ENCODE data around the gene STRADA.

The STRADA gene

GRCh38 chr17:63780507-63780906 is 38.9 kb upstream of the STRADA start:
- TF ChIP-seq GABPA (IDR thresholded peaks at IDR 0.05; ENCODE audit: low read depth) (no peak), POLR2AphosphoS5 (IDR thresholded peaks at IDR 0.05; ENCODE audit: low read depth) (no peak), REST (IDR thresholded peaks at IDR 0.05; ENCODE audit: insufficient replicate concordance, low read depth) (no peak)
- TF ChIP-seq, protein P1, sequence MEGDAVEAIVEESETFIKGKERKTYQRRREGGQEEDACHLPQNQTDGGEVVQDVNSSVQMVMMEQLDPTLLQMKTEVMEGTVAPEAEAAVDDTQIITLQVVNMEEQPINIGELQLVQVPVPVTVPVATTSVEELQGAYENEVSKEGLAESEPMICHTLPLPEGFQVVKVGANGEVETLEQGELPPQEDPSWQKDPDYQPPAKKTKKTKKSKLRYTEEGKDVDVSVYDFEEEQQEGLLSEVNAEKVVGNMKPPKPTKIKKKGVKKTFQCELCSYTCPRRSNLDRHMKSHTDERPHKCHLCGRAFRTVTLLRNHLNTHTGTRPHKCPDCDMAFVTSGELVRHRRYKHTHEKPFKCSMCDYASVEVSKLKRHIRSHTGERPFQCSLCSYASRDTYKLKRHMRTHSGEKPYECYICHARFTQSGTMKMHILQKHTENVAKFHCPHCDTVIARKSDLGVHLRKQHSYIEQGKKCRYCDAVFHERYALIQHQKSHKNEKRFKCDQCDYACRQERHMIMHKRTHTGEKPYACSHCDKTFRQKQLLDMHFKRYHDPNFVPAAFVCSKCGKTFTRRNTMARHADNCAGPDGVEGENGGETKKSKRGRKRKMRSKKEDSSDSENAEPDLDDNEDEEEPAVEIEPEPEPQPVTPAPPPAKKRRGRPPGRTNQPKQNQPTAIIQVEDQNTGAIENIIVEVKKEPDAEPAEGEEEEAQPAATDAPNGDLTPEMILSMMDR (IDR thresholded peaks at IDR 0.05; ENCODE audit: insufficient read depth, low read length) = no peak
- Histone ChIP-seq H3K27me3 (ENCODE audit: insufficient read depth, poor library complexity, severe bottlenecking) (no peaks in the 10 kb centered on the region), H3K4me3 (replicated peaks; ENCODE audit: insufficient read depth, low read length) (no peak overlapping the region), H3K27ac (replicated peaks) (no peak overlapping the region)
- DNase-seq (ENCODE audit: low read depth in 1 of 2, low spot score in 1 of 2) = no peak

- Histone ChIP-seq H3K27me3 (ENCODE audit: insufficient read depth, poor library complexity, severe bottlenecking) (no peaks in the 10 kb centered on the region), H3K4me3 (replicated peaks; ENCODE audit: insufficient read depth, low read length) (peak overlapping the region; percentile 67), H3K27ac (replicated peaks) (peak overlapping the region; percentile 99)
- TF ChIP-seq POLR2AphosphoS5 (IDR thresholded peaks at IDR 0.05; ENCODE audit: low read depth) (no peak), GABPA (IDR thresholded peaks at IDR 0.05; ENCODE audit: low read depth) (no peak), REST (IDR thresholded peaks at IDR 0.05; ENCODE audit: insufficient replicate concordance, low read depth) (no peak), SPI1 (IDR thresholded peaks at IDR 0.05; ENCODE audit: borderline replicate concordance, low read depth) (no peak)
- TF ChIP-seq, protein P1 (IDR thresholded peaks at IDR 0.05; ENCODE audit: insufficient read depth, low read length) = no peak
- no peak for DNase-seq (ENCODE audit: low read depth in 1 of 2, low spot score in 1 of 2)
Measured at GRCh38 chr17:63775420-63775819, 33.8 kb upstream of the STRADA start.

DNA sequence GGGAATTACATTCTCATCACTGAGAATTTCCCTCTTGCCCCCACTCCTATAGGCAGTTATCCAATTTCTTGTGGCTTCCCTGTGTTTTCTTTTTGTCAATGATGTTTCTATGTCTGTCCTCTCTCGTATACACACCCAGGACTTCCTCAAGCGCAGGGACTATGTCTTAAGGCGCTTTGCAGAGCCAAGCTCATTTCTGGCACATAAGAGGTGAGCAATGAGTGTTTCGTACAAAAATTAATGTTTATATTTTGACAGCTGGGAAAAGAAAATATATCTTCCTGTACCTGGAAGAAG is 33.3 kb upstream of the STRADA start:
- DNase-seq (ENCODE audit: low read depth in 1 of 2, low spot score in 1 of 2) = peak in 1 of 2 experiments; percentile 49
- peak overlapping the region; percentile 67 for H3K4me3 ChIP-seq (replicated peaks; ENCODE audit: insufficient read depth, low read length)
- peak overlapping the region; percentile 99 for H3K27ac ChIP-seq (replicated peaks)
- TF ChIP-seq SPI1 (IDR thresholded peaks at IDR 0.05; ENCODE audit: borderline replicate concordance, low read depth) = peak; percentile 48; the same call in 1 of the 2 replicates
- TF ChIP-seq, protein P1 (IDR thresholded peaks at IDR 0.05; ENCODE audit: insufficient read depth, low read length) = no peak
- TF ChIP-seq REST (IDR thresholded peaks at IDR 0.05; ENCODE audit: insufficient replicate concordance, low read depth) = no peak
- no peak for TF ChIP-seq POLR2AphosphoS5 (IDR thresholded peaks at IDR 0.05; ENCODE audit: low read depth)
- TF ChIP-seq GABPA (IDR thresholded peaks at IDR 0.05; ENCODE audit: low read depth) = no peak; the same call in 1 of the 2 replicates
- no peaks in the 10 kb centered on the region for H3K27me3 ChIP-seq (ENCODE audit: insufficient read depth, poor library complexity, severe bottlenecking)
